Right atrium auricular region (tissue), 2 donors: Measurements from ENCODE around the gene NDE1. TPM values are rescaled to one million over a fixed set of nuclear protein-coding genes. Genes with fewer than 3 reads are reported as not detected.

Experiments used
- DNase-seq: peaks from one replicate; pipeline ENCODE4 v3.0.0-alpha.2; 2019; ENCODE audit warnings: low spot score
- H3K27ac ChIP-seq, 2 donors: fragments of 200-600 bp; sonication (generic); 1 replicate in 1 of 2; 2 replicates in 1 of 2; pipeline ENCODE4 v1.5.1; 2016 to 2019
- H3K27me3 ChIP-seq, 2 donors: fragments of 200-600 bp; sonication (generic); one replicate each; pipeline versions ENCODE4 v1.5.1 to v1.6.0; 2017 to 2019
- H3K36me3 ChIP-seq: fragments of 200-600 bp; sonication (generic); one replicate; pipeline ENCODE4 v1.5.1; 2016
- H3K4me1 ChIP-seq, 2 donors: fragments of 200-600 bp; sonication (generic); one replicate each; pipeline versions ENCODE4 v1.5.1 to v1.6.0; 2017 to 2019
- H3K4me3 ChIP-seq, 2 donors: fragments of 200-600 bp; sonication (generic); 1 replicate in 1 of 2; 2 replicates in 1 of 2; pipeline ENCODE4 v1.5.1; 2017 to 2019; ENCODE audit warnings: mild to moderate bottlenecking in 1 of 2, moderate library complexity in 1 of 2
- H3K9me3 ChIP-seq, 2 donors: fragments of 200-600 bp; sonication (generic); one replicate each; pipeline ENCODE4 v1.5.1; 2019
- CTCF ChIP-seq, 2 donors: fragments of 200-600 bp; sonication (generic); IDR thresholded peaks; one replicate each; pipeline ENCODE4 v1.5.1; 2019; ENCODE audit warnings: antibody characterized with exemption in 2 of 2
- microRNA counts, 2 donors: library from miRNA; unstranded; fragments of <30 nt; microRNA quantifications; one replicate each; lab custom pipeline; 2016 to 2017
- total RNA-seq, 2 donors: library from RNA; depleted of rRNA; stranded (reverse); fragments of >200 nt; gene quantifications; one replicate each; pipeline ENCODE4 v1.1.0, GENCODE V29; 2016

Gene NDE1
- total RNA-seq, 2 donors from 2014 or later: 12.5 to 18.6 TPM

DNA sequence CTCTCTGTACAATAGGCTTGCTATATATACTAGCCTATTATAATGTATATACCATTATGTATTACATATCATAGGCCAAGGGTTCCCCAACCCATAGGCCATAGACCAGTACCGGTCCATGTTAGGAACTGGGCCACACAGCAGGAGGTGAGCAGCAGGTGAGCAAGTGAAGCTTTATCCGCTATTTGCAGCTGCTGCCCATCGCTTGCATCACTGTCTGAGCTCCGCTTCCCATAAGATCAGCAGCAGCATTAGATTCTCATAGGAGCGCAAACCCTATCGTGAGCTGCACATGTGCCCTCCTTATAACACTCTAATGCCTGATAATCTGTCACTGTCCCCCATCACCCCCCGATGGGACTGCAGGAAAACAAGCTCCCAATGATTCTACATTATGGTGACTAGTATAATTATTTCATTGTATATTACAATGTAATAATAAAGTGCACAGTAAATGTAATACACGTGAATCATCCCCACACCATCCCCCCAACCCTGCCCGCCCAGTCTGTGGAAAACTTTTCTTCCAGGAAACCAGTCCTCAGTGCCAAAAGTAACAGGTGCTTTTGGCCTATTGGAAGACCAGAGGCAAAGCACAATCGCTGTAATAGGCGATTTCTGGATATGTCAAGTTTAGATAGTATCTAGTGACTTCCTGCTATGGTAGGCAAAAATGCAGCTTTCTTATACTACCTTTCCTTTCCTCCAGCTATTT is 122.7 kb downstream of the NDE1 start:
- H3K27ac ChIP-seq: no peak overlapping the region

DNA sequence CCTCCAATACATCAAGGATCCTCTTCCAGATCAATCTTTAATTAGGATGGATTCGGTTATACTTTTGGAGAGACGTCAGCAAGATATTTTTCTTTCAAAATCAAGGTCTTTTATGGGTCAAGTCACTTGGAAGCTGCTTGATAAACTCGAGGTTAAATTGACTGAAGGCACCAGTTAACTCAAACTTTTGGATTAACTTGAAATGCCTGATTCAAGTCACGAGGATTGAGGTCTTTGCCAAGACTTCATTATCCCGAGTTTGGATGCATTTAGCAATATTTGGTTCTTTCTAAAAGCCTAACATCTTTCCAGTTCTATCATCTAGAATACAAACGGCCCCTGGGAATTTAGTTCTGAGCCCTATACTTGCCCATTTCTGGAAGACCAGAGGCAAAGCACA is 123.9 kb downstream of the NDE1 start:
- no peak for DNase-seq
- H3K27ac ChIP-seq: no peak overlapping the region
- TF ChIP-seq CTCF (IDR thresholded peaks at IDR 0.05): no peak
- no peaks in the 10 kb centered on the region for H3K27me3 ChIP-seq
- no peak overlapping the region for H3K4me3 ChIP-seq
- H3K4me1 ChIP-seq: peaks cover 0 to 11% of the 10 kb centered on the region in 2 donors
- H3K9me3 ChIP-seq: no peaks in the 10 kb centered on the region
- H3K36me3 ChIP-seq: no peaks in the 10 kb centered on the region

More for the DNA sequence above, 122.7 kb downstream of the NDE1 start:
- H3K9me3 ChIP-seq: no peaks in the 10 kb centered on the region
- DNase-seq: no peak
- no peak overlapping the region for H3K4me3 ChIP-seq
- H3K36me3 ChIP-seq: no peaks in the 10 kb centered on the region
- H3K27me3 ChIP-seq: no peaks in the 10 kb centered on the region
- peaks cover 0 to 11% of the 10 kb centered on the region in 2 donors for H3K4me1 ChIP-seq
- TF ChIP-seq CTCF (IDR thresholded peaks at IDR 0.05): no peak

DNA sequence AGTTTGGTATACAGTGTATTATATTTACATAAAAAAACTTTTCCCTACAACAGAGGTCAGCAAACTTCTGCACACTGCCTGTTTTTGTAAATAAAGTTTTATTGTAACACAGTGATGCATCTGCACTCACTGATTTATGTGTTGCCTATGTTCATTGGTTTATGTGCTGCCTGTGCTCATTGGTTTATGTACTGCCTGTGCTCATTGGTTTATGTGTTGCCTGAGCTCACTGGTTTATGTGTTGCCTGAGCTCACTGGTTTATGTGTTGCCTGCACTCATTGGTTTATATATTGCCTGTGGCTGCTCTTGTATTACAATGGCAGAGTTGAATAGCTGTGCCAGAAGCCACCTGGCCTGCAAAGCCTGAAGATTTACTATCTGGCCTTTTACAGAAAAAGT is 125.2 kb downstream of the NDE1 start:
- Histone ChIP-seq H3K36me3 (no peaks in the 10 kb centered on the region), H3K4me3 (no peak overlapping the region), H3K4me1 (peaks cover 0 to 6% of the 10 kb centered on the region in 2 donors), H3K9me3 (no peaks in the 10 kb centered on the region), H3K27ac (no peak overlapping the region), H3K27me3 (no peaks in the 10 kb centered on the region)
- DNase-seq: no peak
- TF ChIP-seq CTCF (IDR thresholded peaks at IDR 0.05): no peak

GRCh38 chr16:15775663-15776304 is 125.7 kb downstream of the NDE1 start:
- no peak overlapping the region for H3K27ac ChIP-seq
- peaks cover 0 to under 1% of the 10 kb centered on the region in 2 donors for H3K4me1 ChIP-seq
- no peaks in the 10 kb centered on the region for H3K9me3 ChIP-seq
- H3K4me3 ChIP-seq: no peak overlapping the region
- no peaks in the 10 kb centered on the region for H3K27me3 ChIP-seq
- DNase-seq: no peak
- no peak for TF ChIP-seq CTCF (IDR thresholded peaks at IDR 0.05)
- H3K36me3 ChIP-seq: no peaks in the 10 kb centered on the region

MicroRNAs within 50 kb of the gene (microRNA counts, 767-probe panel; counts per million panel counts)
- microRNA hsa-miR-484 (lab: Ali Mortazavi, UCI): 0 to 1,899 counts per million in 2 donors

Other genes with a start within 250 kb of the NDE1 start
- gene BMERB1, start 215.7 kb upstream of the NDE1 start, total RNA-seq: 10 to 100 TPM; 55.0 to 55.3 TPM
- 10 to 100 TPM; 17.1 to 24.8 TPM for gene MARF1, start 7.1 kb upstream of the NDE1 start, total RNA-seq
- gene MYH11, start 206.8 kb downstream of the NDE1 start, total RNA-seq: 10 to 100 TPM; 60.8 to 89.0 TPM
- gene CEP20, start 238.4 kb downstream of the NDE1 start, total RNA-seq: 10 to 100 TPM; 20.1 to 35.9 TPM